Glutamatergic neuron (in vitro differentiated cells): ENCODE data around the gene MGMT. TPM values are rescaled to one million over a fixed set of nuclear protein-coding genes. Genes with fewer than 3 reads are reported as not detected.

ENCODE experiments used
- DNase-seq: peaks from one replicate; pipeline ENCODE4 v3.0.0; 2022
- H3K27ac Mint-ChIP-seq: one replicate; pipeline ENCODE4 v1.8.0; 2020; ENCODE audit warnings: mild to moderate bottlenecking, mixed read lengths, inconsistent platforms; ENCODE audit not compliant: unreplicated experiment
- H3K27me3 Mint-ChIP-seq: one replicate; pipeline ENCODE4 v1.8.0; 2020; ENCODE audit warnings: mild to moderate bottlenecking, moderate library complexity, mixed read lengths, inconsistent platforms; ENCODE audit not compliant: unreplicated experiment
- H3K36me3 Mint-ChIP-seq: one replicate; pipeline ENCODE4 v1.8.0; 2020; ENCODE audit warnings: mild to moderate bottlenecking, mixed read lengths, inconsistent platforms; ENCODE audit not compliant: unreplicated experiment
- H3K4me1 Mint-ChIP-seq: one replicate; pipeline ENCODE4 v1.8.0; 2020; ENCODE audit warnings: mild to moderate bottlenecking, low read depth, mixed read lengths, inconsistent platforms; ENCODE audit not compliant: unreplicated experiment
- H3K4me3 Mint-ChIP-seq: one replicate; pipeline ENCODE4 v1.8.0; 2020; ENCODE audit warnings: mild to moderate bottlenecking, mixed read lengths, inconsistent platforms; ENCODE audit not compliant: unreplicated experiment
- H3K9me3 Mint-ChIP-seq: one replicate; pipeline ENCODE4 v1.8.0; 2020; ENCODE audit warnings: mild to moderate bottlenecking, moderate library complexity, mixed read lengths, inconsistent platforms; ENCODE audit not compliant: unreplicated experiment
- CTCF ChIP-seq: fragments of 200-600 bp; sonication (generic); IDR thresholded peaks from one replicate; pipeline ENCODE4 v1.5.0; 2021; ENCODE audit not compliant: partially characterized antibody, unreplicated experiment
- total RNA-seq: library from RNA; stranded (reverse); fragmentation: NEBNext Ultra II Directional; extraction: Animal tissue kit (Norgen Biotek cat#: 25700); gene quantifications from one replicate; pipeline ENCODE4 v1.2.1, GENCODE V29; 2021; ENCODE audit not compliant: unreplicated experiment

MGMT gene
- total RNA-seq, 1 donor from 2014 or later = 15.9 TPM

GRCh38 chr10:129796710-129797420 is 329.8 kb downstream of the MGMT start:
- Mint-ChIP-seq H3K4me3 (no peak overlapping the region), H3K27me3 (no peaks in the 10 kb centered on the region), H3K36me3 (peaks cover 5% of the 10 kb centered on the region), H3K9me3 (peaks cover 6% of the 10 kb centered on the region), H3K4me1 (peaks cover 30% of the 10 kb centered on the region), H3K27ac (peak overlapping the region; percentile 80)
- no peak for DNase-seq
- TF ChIP-seq CTCF = no peak

- Mint-ChIP-seq H3K4me1 (peaks cover 21% of the 10 kb centered on the region), H3K9me3 (peaks cover 9% of the 10 kb centered on the region), H3K36me3 (peaks cover 30% of the 10 kb centered on the region), H3K4me3 (no peak overlapping the region), H3K27ac (peak overlapping the region; percentile 34), H3K27me3 (peaks cover 2% of the 10 kb centered on the region)
- no peak for TF ChIP-seq CTCF
- DNase-seq = no peak
Observed at GRCh38 chr10:129799942-129800341, 332.9 kb downstream of the MGMT start.

GRCh38 chr10:129800796-129801340 is 333.8 kb downstream of the MGMT start:
- H3K27me3 Mint-ChIP-seq = peaks cover 2% of the 10 kb centered on the region
- peaks cover 14% of the 10 kb centered on the region for H3K4me1 Mint-ChIP-seq
- H3K9me3 Mint-ChIP-seq = peaks cover 6% of the 10 kb centered on the region
- peaks cover 26% of the 10 kb centered on the region for H3K36me3 Mint-ChIP-seq
- no peak overlapping the region for H3K27ac Mint-ChIP-seq
- no peak for DNase-seq
- TF ChIP-seq CTCF = no peak
- no peak overlapping the region for H3K4me3 Mint-ChIP-seq

- Mint-ChIP-seq H3K27me3 (peaks cover 11% of the 10 kb centered on the region), H3K4me1 (peaks cover 32% of the 10 kb centered on the region), H3K9me3 (peaks cover 14% of the 10 kb centered on the region), H3K27ac (peak overlapping the region; percentile 44), H3K4me3 (no peak overlapping the region), H3K36me3 (peaks cover 36% of the 10 kb centered on the region)
- TF ChIP-seq CTCF = no peak
- no peak for DNase-seq
Observed at GRCh38 chr10:129807211-129807610, 340.2 kb downstream of the MGMT start.
